ENCODE results near the gene TLR6.
"Not testable (repeated sequence)": the region's sequence is repeated elsewhere in the genome, so short reads cannot be mapped to it uniquely, and the experiment has no call there.

The TLR6 gene

DNA sequence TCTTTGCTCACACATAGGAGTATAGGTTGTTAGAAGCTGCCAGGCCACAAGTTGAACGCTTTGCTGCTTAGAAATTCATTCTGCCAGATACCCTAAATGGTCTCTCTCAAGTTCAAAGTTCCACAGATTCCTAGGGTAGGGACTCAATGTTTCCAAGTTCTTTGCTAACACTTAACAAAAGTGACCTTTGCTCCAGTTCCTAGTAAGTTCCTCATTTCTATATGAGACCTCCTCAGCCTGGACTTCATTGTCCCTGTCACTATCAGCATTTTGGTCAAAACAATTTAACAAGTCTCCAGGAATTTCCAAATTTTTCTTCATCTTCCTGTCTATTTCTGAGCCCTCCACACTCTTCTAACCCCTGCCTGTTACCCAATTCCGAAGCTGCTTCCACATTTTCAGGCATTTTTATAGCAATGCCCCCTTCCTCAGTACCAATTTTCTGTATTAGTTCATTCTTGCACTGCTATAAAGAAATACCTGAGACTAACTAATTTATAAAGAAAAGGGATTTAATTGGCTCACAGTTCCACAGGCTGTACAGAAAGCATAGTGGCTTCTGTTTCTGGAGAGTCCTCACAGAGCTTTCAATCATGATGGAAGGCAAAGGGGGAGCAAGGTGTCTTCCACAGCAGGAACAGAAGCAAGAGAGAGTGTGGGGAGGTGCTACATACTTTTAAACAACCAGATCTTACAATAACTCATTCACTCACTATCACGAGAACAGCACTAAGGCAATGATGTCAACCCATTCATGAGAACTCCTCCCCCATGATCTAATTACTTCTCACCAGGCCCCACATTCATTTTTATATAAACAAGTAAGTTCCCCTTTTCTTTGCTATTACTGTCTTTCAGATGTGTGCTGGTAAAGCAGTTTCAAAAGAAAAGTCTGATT lies 40.5 kb downstream of the TLR6 start:
- H3K4me3 ChIP-seq, result no peak overlapping the region
- peak overlapping the region in 1 of 2 donors; percentile 46 for H3K27ac ChIP-seq
- DNase-seq (ENCODE audit: low spot score), result no peak

DNA sequence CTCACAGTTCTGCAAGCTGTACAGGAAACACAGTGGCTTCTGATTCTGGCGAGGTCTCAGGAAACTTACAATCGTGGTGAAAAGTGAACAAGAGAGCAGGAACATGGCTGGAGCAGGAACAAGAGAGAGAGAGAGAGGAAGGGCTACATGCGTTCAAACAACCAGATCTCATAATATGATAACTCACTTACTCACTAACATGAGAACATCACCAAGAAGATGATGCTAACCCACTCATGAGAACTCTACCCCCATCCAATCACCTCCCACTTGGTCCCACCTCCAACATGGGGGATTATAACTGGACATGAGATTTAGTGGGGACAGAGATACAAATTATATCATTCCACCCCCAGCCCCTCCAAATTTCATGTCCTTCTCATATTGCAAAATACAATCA lies 42.2 kb downstream of the TLR6 start:
- no peak for DNase-seq (ENCODE audit: low spot score)
- Histone ChIP-seq H3K4me3 (no peak overlapping the region), H3K27ac (peak overlapping the region in 1 of 2 donors; percentile 56)
- no peak for TF ChIP-seq CTCF (IDR thresholded peaks at IDR 0.05)

More for the DNA sequence above, 40.5 kb downstream of the TLR6 start:
- TF ChIP-seq CTCF (IDR thresholded peaks at IDR 0.05), result no peak

DNA sequence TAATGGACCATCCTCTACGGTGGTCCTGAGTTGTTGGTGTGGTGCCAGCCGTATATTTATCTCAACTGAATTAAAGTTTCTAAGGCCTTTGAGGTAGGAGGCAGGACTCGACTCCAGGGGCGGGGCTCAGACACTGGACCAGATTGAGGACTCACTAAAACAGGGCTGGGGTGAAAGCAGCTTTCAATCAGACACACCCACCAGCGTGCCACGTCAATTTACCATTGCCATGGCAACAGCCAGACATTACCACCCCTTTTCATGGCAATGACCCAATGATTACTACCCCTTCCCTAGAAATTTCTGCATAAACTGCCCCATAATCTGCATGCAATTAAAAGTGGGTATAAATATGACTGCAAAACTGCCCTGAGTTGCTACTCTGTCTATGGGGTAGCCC lies 45.3 kb downstream of the TLR6 start:
- no peak for TF ChIP-seq CTCF (IDR thresholded peaks at IDR 0.05)
- no peak for DNase-seq (ENCODE audit: low spot score)
- H3K4me3 ChIP-seq, result no peak overlapping the region
- no peak overlapping the region for H3K27ac ChIP-seq

DNA sequence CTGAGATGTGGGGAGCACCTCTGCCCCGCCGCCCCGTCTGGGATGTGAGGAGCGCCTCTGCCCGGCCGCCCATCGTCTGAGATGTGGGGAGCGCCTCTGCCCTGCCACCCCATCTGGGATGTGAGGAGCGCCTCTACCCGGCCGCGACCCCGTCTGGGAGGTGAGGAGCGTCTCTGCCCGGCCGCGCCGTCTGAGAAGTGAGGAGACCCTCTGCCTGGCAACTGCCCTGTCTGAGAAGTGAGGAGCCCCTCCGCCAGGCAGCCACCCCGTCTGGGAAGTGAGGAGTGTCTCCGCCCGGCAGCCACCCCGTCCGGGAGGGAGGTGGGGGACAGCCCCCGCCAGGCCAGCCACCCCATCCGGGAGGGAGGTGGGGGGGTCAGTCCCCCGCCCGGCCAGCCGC lies 49.2 kb downstream of the TLR6 start:
- not testable (repeated sequence) for H3K4me3 ChIP-seq; H3K27ac ChIP-seq; DNase-seq (ENCODE audit: low spot score)

- H3K27ac ChIP-seq, result peak overlapping the region in 1 of 2 donors; percentile 81
- DNase-seq (ENCODE audit: low spot score); H3K4me3 ChIP-seq: not testable (repeated sequence)
Measured at GRCh38 chr4:38806251-38806650, 50.4 kb downstream of the TLR6 start.

GRCh38 chr4:38805530-38806145 lies 51.0 kb downstream of the TLR6 start:
- Histone ChIP-seq H3K27ac (peak overlapping the region; percentile 51 to 81), H3K4me3 (peak overlapping the region; percentile 61)
- TF ChIP-seq CTCF (IDR thresholded peaks at IDR 0.05), result no peak
- no peak for DNase-seq (ENCODE audit: low spot score)

- no peak for DNase-seq (ENCODE audit: low spot score)
- TF ChIP-seq CTCF (IDR thresholded peaks at IDR 0.05), result peak; percentile 42
- Histone ChIP-seq H3K27ac (peak within 1 kb of the TSS; percentile 51 to 81), H3K4me3 (peak within 1 kb of the TSS; percentile 61)
Measured at GRCh38 chr4:38804654-38805295, 51.8 kb downstream of the TLR6 start, which contains the start of gene TLR1. Gene TLR1, minus strand, starts transcription at chr4:38804791. Its CDS starts 5,960 bp downstream, at chr4:38798831.

Data from coronary artery (tissue), 2 donors.